ENCODE results near the gene CCNY. TPM values are rescaled to one million over a fixed set of nuclear protein-coding genes. Genes with fewer than 3 reads are reported as not detected.

The CCNY gene
- total and polyA plus RNA-seq, 2 of the 13 experiments (the other 11 are each of a cell fraction or from before 2014, with no cell fraction given), result 48.2 to 54.7 TPM

GRCh38 chr10:35364808-35365207 is 28.5 kb downstream of the CCNY start (continued):
- TF ChIP-seq E2F5 (CRISPR knock-in tag; conservative IDR thresholded peaks at IDR 0.05) (no peak), ZNF644 (CRISPR knock-in tag; IDR thresholded peaks at IDR 0.05; ENCODE audit: low read depth) (peak; percentile 89; the same call in 1 of the 2 replicates), ZMYM2 (CRISPR knock-in tag; IDR thresholded peaks at IDR 0.05) (peak; percentile 89), HDAC2 (CRISPR knock-in tag; IDR thresholded peaks at IDR 0.05) (peak; percentile 81), FOXC1 (CRISPR knock-in tag; IDR thresholded peaks at IDR 0.05; ENCODE audit: borderline replicate concordance) (no peak), FOXP1 (IDR thresholded peaks at IDR 0.05) (no peak), FOXP1 (CRISPR knock-in tag; IDR thresholded peaks at IDR 0.05) (peak; percentile 49; the same call in 1 of the 2 replicates), ZNF20 (CRISPR knock-in tag; IDR thresholded peaks at IDR 0.05) (no peak), NR0B2 (CRISPR knock-in tag; IDR thresholded peaks at IDR 0.05) (no peak), POGK (CRISPR knock-in tag; conservative IDR thresholded peaks at IDR 0.05) (no peak), MEIS1 (CRISPR knock-in tag; IDR thresholded peaks at IDR 0.05; ENCODE audit: borderline replicate concordance) (no peak), NKX3-1 (CRISPR knock-in tag; IDR thresholded peaks at IDR 0.05) (peak; percentile 81; the same call in 1 of the 2 replicates), NFIB (CRISPR knock-in tag; IDR thresholded peaks at IDR 0.05; ENCODE audit: borderline replicate concordance) (no peak), YY1 (IDR thresholded peaks at IDR 0.05; ENCODE audit: insufficient read depth, insufficient replicate concordance, low read depth, low read length) (peak; percentile 20), WIZ (CRISPR knock-in tag; IDR thresholded peaks at IDR 0.05) (no peak), IRF2 (CRISPR knock-in tag; IDR thresholded peaks at IDR 0.05) (peak; percentile 27; the same call in 1 of the 2 replicates), TARDBP (CRISPR knock-in tag; IDR thresholded peaks at IDR 0.05) (peak; percentile 82), ZNF24 (IDR thresholded peaks at IDR 0.05) (0 out of 2 replicates have a peak, but pooled peaks have one; percentile 38), FOXK1 (CRISPR knock-in tag; IDR thresholded peaks at IDR 0.05; ENCODE audit: borderline replicate concordance, low read depth) (peak; percentile 63; the same call in 1 of the 2 replicates), ZSCAN20 (CRISPR knock-in tag; IDR thresholded peaks at IDR 0.05; ENCODE audit: borderline replicate concordance) (no peak), ELF3 (CRISPR knock-in tag; IDR thresholded peaks at IDR 0.05) (peak; percentile 91), NFYB (CRISPR knock-in tag; IDR thresholded peaks at IDR 0.05) (peak; percentile 65), ZFAT (CRISPR knock-in tag; conservative IDR thresholded peaks at IDR 0.05) (no peak)
- TF ChIP-seq, protein P1, sequence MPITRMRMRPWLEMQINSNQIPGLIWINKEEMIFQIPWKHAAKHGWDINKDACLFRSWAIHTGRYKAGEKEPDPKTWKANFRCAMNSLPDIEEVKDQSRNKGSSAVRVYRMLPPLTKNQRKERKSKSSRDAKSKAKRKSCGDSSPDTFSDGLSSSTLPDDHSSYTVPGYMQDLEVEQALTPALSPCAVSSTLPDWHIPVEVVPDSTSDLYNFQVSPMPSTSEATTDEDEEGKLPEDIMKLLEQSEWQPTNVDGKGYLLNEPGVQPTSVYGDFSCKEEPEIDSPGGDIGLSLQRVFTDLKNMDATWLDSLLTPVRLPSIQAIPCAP (CRISPR knock-in tag; IDR thresholded peaks at IDR 0.05; ENCODE audit: low read depth), result no peak
- TF ChIP-seq, protein P2, sequence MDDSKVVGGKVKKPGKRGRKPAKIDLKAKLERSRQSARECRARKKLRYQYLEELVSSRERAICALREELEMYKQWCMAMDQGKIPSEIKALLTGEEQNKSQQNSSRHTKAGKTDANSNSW (CRISPR knock-in tag; IDR thresholded peaks at IDR 0.05; ENCODE audit: borderline replicate concordance), result no peak
- TF ChIP-seq, protein P3, sequence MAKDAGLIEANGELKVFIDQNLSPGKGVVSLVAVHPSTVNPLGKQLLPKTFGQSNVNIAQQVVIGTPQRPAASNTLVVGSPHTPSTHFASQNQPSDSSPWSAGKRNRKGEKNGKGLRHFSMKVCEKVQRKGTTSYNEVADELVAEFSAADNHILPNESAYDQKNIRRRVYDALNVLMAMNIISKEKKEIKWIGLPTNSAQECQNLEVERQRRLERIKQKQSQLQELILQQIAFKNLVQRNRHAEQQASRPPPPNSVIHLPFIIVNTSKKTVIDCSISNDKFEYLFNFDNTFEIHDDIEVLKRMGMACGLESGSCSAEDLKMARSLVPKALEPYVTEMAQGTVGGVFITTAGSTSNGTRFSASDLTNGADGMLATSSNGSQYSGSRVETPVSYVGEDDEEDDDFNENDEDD (CRISPR knock-in tag; IDR thresholded peaks at IDR 0.05; ENCODE audit: borderline replicate concordance), result peak; percentile 40; the same call in 1 of the 2 replicates
- TF ChIP-seq, protein P4, sequence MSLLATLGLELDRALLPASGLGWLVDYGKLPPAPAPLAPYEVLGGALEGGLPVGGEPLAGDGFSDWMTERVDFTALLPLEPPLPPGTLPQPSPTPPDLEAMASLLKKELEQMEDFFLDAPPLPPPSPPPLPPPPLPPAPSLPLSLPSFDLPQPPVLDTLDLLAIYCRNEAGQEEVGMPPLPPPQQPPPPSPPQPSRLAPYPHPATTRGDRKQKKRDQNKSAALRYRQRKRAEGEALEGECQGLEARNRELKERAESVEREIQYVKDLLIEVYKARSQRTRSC (CRISPR knock-in tag; IDR thresholded peaks at IDR 0.05; ENCODE audit: low read depth), result no peak

Measured in HepG2 (cell line).